Smooth muscle cell of the coronary artery (primary cell): ENCODE data around the gene NPHS2. TPM values are rescaled to one million over a fixed set of nuclear protein-coding genes. Genes with fewer than 3 reads are reported as not detected.

Experiments
- total RNA-seq: library from RNA; depleted of rRNA; stranded (reverse); fragments of >200 nt; gene quantifications from 2 replicates; pipeline ENCODE4 v1.2.3, GENCODE V29; 2014; ENCODE audit warnings: low replicate concordance

The NPHS2 gene
- not detected in 2 replicates for total RNA-seq

DNA sequence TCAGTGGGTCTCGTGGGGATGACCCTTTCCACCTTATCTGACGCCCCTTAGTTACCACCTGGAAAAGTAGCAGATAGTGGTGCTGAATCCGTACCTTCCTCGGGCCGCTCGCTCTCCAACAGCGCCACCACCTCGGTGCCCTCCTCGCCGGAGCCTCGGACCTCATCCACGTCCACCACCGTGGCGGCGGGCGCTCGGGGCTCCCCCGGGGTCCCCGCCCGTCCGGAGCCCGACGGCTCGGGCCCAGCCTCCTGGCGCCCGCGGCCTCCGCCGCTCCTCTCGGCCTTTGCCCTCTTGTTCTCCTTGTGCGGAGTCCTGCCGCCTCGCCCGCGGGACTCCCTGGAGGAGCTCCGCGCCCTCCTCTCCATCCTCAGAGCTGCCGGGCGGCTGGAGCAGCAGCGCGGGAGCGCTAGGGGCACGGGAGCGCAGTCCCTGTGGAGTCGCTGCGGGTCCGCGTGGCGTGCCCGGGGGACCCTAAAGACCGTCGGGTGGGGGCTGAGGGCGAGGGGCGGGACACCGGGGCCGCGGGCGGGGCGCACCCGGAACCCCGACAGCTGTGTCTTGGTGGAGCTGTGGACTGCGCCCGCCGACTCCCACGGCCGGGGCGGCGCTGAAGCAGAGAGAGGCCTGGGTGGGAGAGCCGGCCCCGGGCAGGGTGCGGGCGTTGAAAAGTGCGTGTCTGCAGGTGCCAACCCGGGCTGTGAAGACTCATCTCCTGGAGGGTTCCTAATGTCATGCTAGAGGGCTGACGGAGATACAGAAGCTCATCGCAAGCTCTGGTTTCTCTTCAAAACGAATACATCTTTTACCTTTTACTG, at the start of gene NPHS2:
Gene NPHS2 (minus strand): TSS at position 452 of the 818 bp plus-strand sequence. CDS start 84 bp downstream, at position 368.

DNA sequence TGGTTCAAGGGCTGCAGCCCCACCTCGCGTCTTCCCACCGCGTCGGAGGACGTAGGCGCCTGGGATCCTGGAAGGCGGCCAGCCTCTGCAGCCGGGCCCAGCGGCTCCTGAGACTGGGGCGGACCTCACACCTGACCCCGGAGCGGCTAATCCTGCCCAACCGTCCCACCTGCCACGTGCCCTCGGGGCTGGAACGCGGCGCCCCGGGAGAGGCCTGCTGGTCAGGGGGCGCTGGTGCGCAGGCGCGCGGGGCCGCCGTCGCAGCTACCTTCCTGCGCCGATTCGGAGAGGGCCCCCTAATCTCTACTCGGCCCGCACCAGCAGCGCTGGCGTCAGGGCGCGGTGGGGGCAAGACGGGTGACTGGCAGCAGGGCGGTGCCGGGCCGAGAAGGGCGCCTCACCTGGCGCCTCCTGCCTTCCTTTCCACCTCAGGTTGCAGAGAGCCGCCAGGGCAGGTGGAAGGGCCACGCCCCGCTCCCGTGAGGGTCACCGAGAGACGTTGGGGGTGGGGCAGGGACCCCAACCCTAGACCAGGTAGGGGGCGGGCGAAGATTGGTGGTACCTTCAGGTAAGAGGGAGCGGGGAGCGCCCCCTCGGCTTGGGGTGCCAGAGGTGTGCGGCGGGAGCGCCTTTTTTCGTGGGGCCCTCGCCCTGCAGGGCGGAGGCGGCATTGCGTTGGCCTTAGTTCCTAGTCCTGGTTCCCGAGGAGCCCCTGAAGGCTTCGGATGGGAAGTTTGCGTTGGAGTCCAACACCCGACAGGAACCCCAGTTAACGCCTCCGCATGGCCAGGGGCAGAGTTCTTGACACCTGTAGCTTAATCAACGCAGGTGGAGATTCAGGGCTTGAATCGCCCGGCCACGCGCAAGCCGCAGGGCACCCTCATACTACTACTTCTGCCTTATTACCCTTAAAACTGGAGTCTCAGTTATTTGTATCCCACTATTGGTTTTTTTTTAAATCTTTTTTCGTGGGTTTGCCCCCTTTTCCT, 16.1 kb upstream of the NPHS2 start, which contains the start of gene TDRD5:
Gene TDRD5 (plus strand): TSS at position 241 of the 989 bp plus-strand sequence. CDS start 784 bp downstream, outside the sequence.

Other genes with a start within 250 kb of the NPHS2 start
- gene AXDND1, start 210.0 kb downstream of the NPHS2 start, total RNA-seq, result 0.15 and 0.47 TPM in 2 replicates
- not detected in 2 replicates for gene TDRD5, start 15.9 kb upstream of the NPHS2 start, total RNA-seq
- gene FAM163A, start 167.3 kb upstream of the NPHS2 start, total RNA-seq, result not detected in 2 replicates